ENCODE measurements around the gene GMPS. TPM values are rescaled to one million over a fixed set of nuclear protein-coding genes. Genes with fewer than 3 reads are reported as not detected.

Gene GMPS
- total and polyA plus RNA-seq, 9 of the 15 experiments (the other 6 are each of a cell fraction or from before 2014, with no cell fraction given), result 73.7 to 282 (median 156) TPM

GRCh38 chr3:155843569-155843968 lies 26.9 kb upstream of the GMPS start:
- no peak overlapping the region for H2AFZ ChIP-seq (ENCODE audit: low read depth, low read length)
- CTCF ChIA-PET (ENCODE audit: low intra/inter-chr PET ratio), result interaction anchor here (0.5 kb wide), 1 partner anchor 10 kb away, joined by 3 read pairs; the partner anchor contains the start of gene SLC33A1
- H3K79me2 ChIP-seq (ENCODE audit: control insufficient read depth, insufficient read depth, low read length), result peaks cover 63% of the 10 kb centered on the region
- peaks cover 5 to 9% of the 10 kb centered on the region in 2 experiments; a peak in 3 of 5 replicates for H3K4me1 ChIP-seq (replicated peaks in 1 of 2; ENCODE audit: control insufficient read depth in 2 of 2, insufficient read depth in 2 of 2, low read length in 2 of 2)
- POLR2A ChIA-PET, result interaction anchor here (1.1 to 2.1 kb wide), 3 partner anchors 10 to 38 kb away, joined by 3 to 14 read pairs (median 11); partner anchors contain the start of genes C3orf33 and SLC33A1
- DNase-seq (ENCODE audit: extremely low read depth in 1 of 4, low spot score in 3 of 4) (no peak), FAIRE-seq (peak; percentile 15), ATAC-seq (0 out of 3 replicates have a peak, but pooled peaks have one; percentile 6)
- no peaks in the 10 kb centered on the region for H3K9me3 ChIP-seq (replicated peaks; ENCODE audit: control insufficient read depth, insufficient read depth, low read depth, low read length)
- no peaks in the 10 kb centered on the region for H3K27me3 ChIP-seq (ENCODE audit: control insufficient read depth in 2 of 2, insufficient read depth in 2 of 2, low read length in 2 of 2)
- WGBS (ENCODE audit: insufficient coverage, low coverage, missing lambda C conversion rate), result 35% methylated on average over 1 of the region's 1 CpG
- H3K4me2 ChIP-seq (ENCODE audit: insufficient read depth, low read length), result no peak overlapping the region
- H3K9me1 ChIP-seq (ENCODE audit: control insufficient read depth, insufficient read depth, low read length), result no peaks in the 10 kb centered on the region
- intact Hi-C loops (cut with micrococcal nuclease) (no loop called here), in situ Hi-C loops (cut with MboI) (no loop called here)
- H3K36me3 ChIP-seq (ENCODE audit: control insufficient read depth, insufficient read depth, low read length), result peaks cover 19% of the 10 kb centered on the region; the same call in 1 of the 3 replicates
- no TSS peak for BruUV-seq (replicated peaks)
- H3K9ac ChIP-seq (ENCODE audit: insufficient read depth in 1 of 2, low read depth in 2 of 2, low read length in 2 of 2), result no peak overlapping the region
- H4K20me1 ChIP-seq (replicated peaks; ENCODE audit: control insufficient read depth, insufficient read depth, low read length), result no peaks in the 10 kb centered on the region; the same call in none of the 2 replicates
- no peak overlapping the region for H3K4me3 ChIP-seq
- no peak overlapping the region for H3K27ac ChIP-seq (ENCODE audit: extremely low read depth, low read depth, low read length)
- TF ChIP-seq NCOA4 (IDR thresholded peaks at IDR 0.05; ENCODE audit: partially characterized antibody), result no peak
- TF ChIP-seq GTF2A2 (tag; IDR thresholded peaks at IDR 0.05), result no peak
- no peak for TF ChIP-seq RB1 (IDR thresholded peaks at IDR 0.05; ENCODE audit: low read depth)
- TF ChIP-seq U2AF2 (optimal IDR thresholded peaks at IDR 0.05; ENCODE audit: low read depth, low read length), result no peak
- no peak for TF ChIP-seq PTRF (tag; IDR thresholded peaks at IDR 0.05)
- no peak for TF ChIP-seq C11orf30 (IDR thresholded peaks at IDR 0.05; ENCODE audit: low read depth)
- TF ChIP-seq HNRNPLL (IDR thresholded peaks at IDR 0.05; ENCODE audit: low read depth, low read length, poor library complexity, severe bottlenecking), result no peak
- no peak for TF ChIP-seq MGA (IDR thresholded peaks at IDR 0.05)
- no peak for TF ChIP-seq ARNT (IDR thresholded peaks at IDR 0.05)
- no peak for TF ChIP-seq THAP7 (CRISPR knock-in tag; IDR thresholded peaks at IDR 0.05)
- TF ChIP-seq RBBP5 (IDR thresholded peaks at IDR 0.05; ENCODE audit: borderline replicate concordance, insufficient read depth, low read length, poor library complexity, severe bottlenecking), result no peak

Measured in K562 (cell line).